ENCODE results near the gene RPP40.
A peak's percentile ranks its signal among the peaks of the same experiment; 100 is the strongest.
"Not testable (repeated sequence)": the region's sequence is repeated elsewhere in the genome, so short reads cannot be mapped to it uniquely, and the experiment has no call there.

The RPP40 gene

GRCh38 chr6:5003604-5004372, at the start of gene RPP40:
Gene RPP40, minus strand, starts transcription at chr6:5004037. Its CDS starts 35 bp downstream, at chr6:5004002.
- DNase-seq, result peak; percentile 96 to 98

- DNase-seq, result no peak
Observed at GRCh38 chr6:5053038-5053437, 49.2 kb upstream of the RPP40 start.

GRCh38 chr6:5051394-5051793, 47.6 kb upstream of the RPP40 start:
- no peak for DNase-seq

GRCh38 chr6:5050009-5050408, 46.2 kb upstream of the RPP40 start:
- DNase-seq, result no peak

- no peak for DNase-seq
Observed at GRCh38 chr6:5046430-5046829, 42.6 kb upstream of the RPP40 start.

GRCh38 chr6:5045416-5045815, 41.6 kb upstream of the RPP40 start:
- DNase-seq, result no peak

- no peak for DNase-seq
Observed at GRCh38 chr6:5044866-5045265, 41.0 kb upstream of the RPP40 start.

GRCh38 chr6:5042436-5042835, 38.6 kb upstream of the RPP40 start:
- DNase-seq, result no peak

GRCh38 chr6:5041955-5042354, 38.1 kb upstream of the RPP40 start:
- no peak for DNase-seq

GRCh38 chr6:5036269-5036668, 32.4 kb upstream of the RPP40 start:
- no peak for DNase-seq

GRCh38 chr6:5034736-5035135, 30.9 kb upstream of the RPP40 start:
- no peak for DNase-seq

GRCh38 chr6:5034328-5034727, 30.5 kb upstream of the RPP40 start:
- no peak for DNase-seq

GRCh38 chr6:5033214-5033904, 29.5 kb upstream of the RPP40 start:
- DNase-seq, result not testable (repeated sequence)

- not testable (repeated sequence) for DNase-seq
Observed at GRCh38 chr6:5032706-5033105, 28.9 kb upstream of the RPP40 start.

- DNase-seq, result no peak
Observed at GRCh38 chr6:5031150-5031549, 27.3 kb upstream of the RPP40 start.

GRCh38 chr6:5030596-5031136, 26.8 kb upstream of the RPP40 start:
- DNase-seq, result peak; percentile 7 to 44

- DNase-seq, result no peak
Observed at GRCh38 chr6:5029609-5030008, 25.8 kb upstream of the RPP40 start.

GRCh38 chr6:5028921-5029320, 25.1 kb upstream of the RPP40 start:
- DNase-seq, result no peak

- DNase-seq, result no peak
Observed at GRCh38 chr6:5028301-5028700, 24.5 kb upstream of the RPP40 start.

GRCh38 chr6:5025911-5026819, 22.3 kb upstream of the RPP40 start:
- DNase-seq, result no peak

GRCh38 chr6:5023923-5024322, 20.1 kb upstream of the RPP40 start:
- no peak for DNase-seq

GRCh38 chr6:5020142-5020541, 16.3 kb upstream of the RPP40 start:
- no peak for DNase-seq

- no peak for DNase-seq
Observed at GRCh38 chr6:5014072-5014561, 10.3 kb upstream of the RPP40 start.

Measured in SW 1271 (cell line).